ENCODE measurements around the gene PEX11G.

DNA sequence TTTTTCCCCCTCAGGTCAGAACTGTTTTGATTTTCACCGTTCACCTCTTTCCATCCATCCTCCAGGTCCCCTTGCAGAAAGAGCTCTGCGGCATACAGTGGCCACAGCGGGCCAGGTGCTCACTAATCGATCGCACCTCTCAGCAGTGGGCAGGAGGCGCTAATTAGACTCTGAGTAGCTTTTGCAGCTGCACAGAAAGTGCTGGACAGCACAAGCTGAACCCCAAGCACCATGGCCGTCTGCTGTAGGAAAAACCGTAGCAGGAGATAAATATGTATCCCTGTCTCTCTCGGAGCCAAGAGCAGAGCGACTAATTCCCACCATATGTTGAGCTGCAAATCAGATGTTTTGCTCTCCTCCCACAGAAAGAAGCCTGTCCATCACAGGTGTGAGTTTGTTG, 54.4 kb downstream of the PEX11G start:
- TF ChIP-seq CTBP1 (IDR thresholded peaks at IDR 0.05; ENCODE audit: borderline replicate concordance) (no peak), BHLHE40 (IDR thresholded peaks at IDR 0.05; ENCODE audit: borderline replicate concordance) (no peak), NFRKB (IDR thresholded peaks at IDR 0.05) (no peak), HDGF (IDR thresholded peaks at IDR 0.05; ENCODE audit: borderline replicate concordance) (no peak), ELF4 (IDR thresholded peaks at IDR 0.05) (no peak), SP1 (IDR thresholded peaks at IDR 0.05) (no peak), FOXM1 (IDR thresholded peaks at IDR 0.05; ENCODE audit: borderline replicate concordance) (no peak), L3MBTL2 (conservative IDR thresholded peaks at IDR 0.05) (no peak), SUZ12 (IDR thresholded peaks at IDR 0.05) (no peak), TARDBP (IDR thresholded peaks at IDR 0.05) (no peak), FOXK2 (IDR thresholded peaks at IDR 0.05) (no peak)
